SK-N-SH (cell line): ENCODE measurements around the gene DNM2. TPM values are rescaled to one million over a fixed set of nuclear protein-coding genes. Genes with fewer than 3 reads are reported as not detected.

Experiments
- CTCF ChIA-PET: fragments of 300-600, 350-600 bp; formaldehyde crosslinking; extraction: SDS; loops from one replicate; lab custom pipeline; 2021; lab: Yijun Ruan, JAX
- POLR2A ChIA-PET: fragments of 350-600 bp; sonication (Branson Sonifier 250); formaldehyde crosslinking; extraction: SDS; loops from one replicate; lab custom pipeline; 2020; ENCODE audit warnings: antibody characterized with exemption, inconsistent platforms; lab: Yijun Ruan, JAX
- DNase-seq: peaks from one replicate; pipeline ENCODE4 v3.0.0; 2012
- H2AFZ ChIP-seq: fragments of 200-600 bp; sonication (generic); 2 replicates; pipeline ENCODE4 v1.8.1; 2016; ENCODE audit warnings: antibody characterized with exemption, mild to moderate bottlenecking, low read depth
- H3F3A ChIP-seq: fragments of 200-600 bp; sonication (generic); replicated peaks from 2 replicates; pipeline ENCODE3; 2016; ENCODE audit warnings: antibody characterized with exemption, mild to moderate bottlenecking; ENCODE audit not compliant: insufficient read depth
- H3K27ac ChIP-seq, 2 experiments: fragments of 200-500 bp in 1 of 2; fragments of 200-600 bp in 1 of 2; sonication (Bioruptor generic) in 1 of 2; sonication (generic), shearing (Covaris generic) in 1 of 2; 2 replicates each; pipeline versions ENCODE4 v1.5.1 to v1.6.1; 2014 to 2016; ENCODE audit warnings: low read depth in 2 of 2, inconsistent platforms in 1 of 2, low read length in 1 of 2, mild to moderate bottlenecking in 1 of 2, mixed read lengths in 1 of 2
- H3K27me3 ChIP-seq: fragments of 200-600 bp; sonication (generic), shearing (Covaris generic); 2 replicates; pipeline ENCODE4 v1.6.1; 2016; ENCODE audit warnings: mixed run types; ENCODE audit not compliant: insufficient read depth
- H3K36me3 ChIP-seq, 2 experiments: fragments of 200-500 bp in 1 of 2; fragments of 200-600 bp in 1 of 2; sonication (Bioruptor generic) in 1 of 2; sonication (generic) in 1 of 2; replicated peaks in 1 of 2; 2 replicates each; pipeline versions ENCODE3 to v1.5.1; 2014 to 2016; ENCODE audit warnings: low read length in 1 of 2, mild to moderate bottlenecking in 1 of 2; ENCODE audit not compliant: insufficient read depth in 2 of 2, control insufficient read depth in 1 of 2
- H3K4me1 ChIP-seq, 2 experiments: fragments of 200-500 bp in 1 of 2; fragments of 200-600 bp in 1 of 2; sonication (Bioruptor generic) in 1 of 2; sonication (generic), shearing (Covaris generic) in 1 of 2; 2 replicates each; pipeline versions ENCODE4 v1.5.1 to v1.6.1; 2014 to 2016; ENCODE audit warnings: low read depth in 1 of 2, low read length in 1 of 2, mixed run types in 1 of 2; ENCODE audit not compliant: insufficient read depth in 2 of 2, control insufficient read depth in 1 of 2
- H3K4me2 ChIP-seq: fragments of 200-600 bp; sonication (generic), shearing (Covaris generic); 2 replicates; pipeline ENCODE4 v1.6.1; 2017; ENCODE audit warnings: mixed run types
- H3K4me3 ChIP-seq, 2 experiments: fragments of 200-500 bp in 1 of 2; fragments of 200-600 bp in 1 of 2; sonication (Bioruptor generic) in 1 of 2; sonication (generic), shearing (Covaris generic) in 1 of 2; 2 replicates each; pipeline versions ENCODE4 v1.5.1 to v1.8.1; 2014 to 2016; ENCODE audit warnings: low read depth in 2 of 2, inconsistent platforms in 1 of 2, low read length in 1 of 2, mild to moderate bottlenecking in 1 of 2, mixed read lengths in 1 of 2, moderate library complexity in 1 of 2
- H3K79me2 ChIP-seq: fragments of 200-600 bp; sonication (generic); 2 replicates; pipeline ENCODE4 v1.8.1; 2017; ENCODE audit warnings: mild to moderate bottlenecking; ENCODE audit not compliant: insufficient read depth
- H3K9ac ChIP-seq: fragments of 200-600 bp; sonication (generic); 2 replicates; pipeline ENCODE4 v1.6.1; 2017; ENCODE audit warnings: mixed run types
- H3K9me2 ChIP-seq: fragments of 200-600 bp; sonication (generic); 2 replicates; pipeline ENCODE4 v1.6.1; 2017; ENCODE audit warnings: mixed run types
- H3K9me3 ChIP-seq: fragments of 200-600 bp; sonication (generic); 2 replicates; pipeline ENCODE4 v1.6.1; 2017; ENCODE audit warnings: mixed run types, mild to moderate bottlenecking, moderate library complexity
- H4K20me1 ChIP-seq: fragments of 200-600 bp; sonication (generic); 2 replicates; pipeline ENCODE4 v1.6.1; 2017; ENCODE audit warnings: mild to moderate bottlenecking, mixed run types; ENCODE audit not compliant: insufficient read depth
- CHD2 ChIP-seq: fragments of 150-350 bp; IDR thresholded peaks from 2 replicates; pipeline ENCODE4 v1.6.1; 2018; ENCODE audit warnings: low read length; ENCODE audit not compliant: partially characterized antibody
- ELF1 ChIP-seq: IDR thresholded peaks from 2 replicates; pipeline ENCODE4 v1.4.0; 2012
- EP300 ChIP-seq, 2 experiments: IDR thresholded peaks; 2 replicates each; pipeline versions ENCODE4 v1.4.0 to v1.6.1; 2012; ENCODE audit warnings: borderline replicate concordance in 1 of 2, low read depth in 1 of 2, low read length in 1 of 2
- EZH2phosphoT487 ChIP-seq: fragments of 200-600 bp; sonication (generic); IDR thresholded peaks from 2 replicates; pipeline ENCODE4 v1.6.1; 2017; ENCODE audit warnings: low read depth, mixed run types, mild to moderate bottlenecking, antibody characterized with exemption, moderate library complexity, borderline replicate concordance
- FOSL2 ChIP-seq: IDR thresholded peaks from 2 replicates; pipeline ENCODE4 v1.4.0; 2012; ENCODE audit warnings: low read depth, mild to moderate bottlenecking, moderate library complexity, borderline replicate concordance
- FOXJ3 ChIP-seq: sonication (generic); formaldehyde crosslinking; IDR thresholded peaks from 2 replicates; pipeline ENCODE4 v1.5.1; 2020; ENCODE audit warnings: mild to moderate bottlenecking, missing genetic modification reagents
- FOXM1 ChIP-seq: IDR thresholded peaks from 2 replicates; pipeline ENCODE4 v1.4.0; 2012; ENCODE audit warnings: low read depth, mild to moderate bottlenecking
- GABPA ChIP-seq: IDR thresholded peaks from 2 replicates; pipeline ENCODE4 v1.4.0; 2012; ENCODE audit warnings: low read depth, mild to moderate bottlenecking
- GATA2 ChIP-seq: sonication (generic); formaldehyde crosslinking; IDR thresholded peaks from 2 replicates; pipeline ENCODE4 v1.5.0; 2020; ENCODE audit warnings: mild to moderate bottlenecking, missing genetic modification reagents
- MEF2A ChIP-seq: IDR thresholded peaks from 2 replicates; pipeline ENCODE4 v1.4.0; 2012; ENCODE audit warnings: low read depth, borderline replicate concordance
- NFIC ChIP-seq: IDR thresholded peaks from 2 replicates; pipeline ENCODE4 v1.4.0; 2012; ENCODE audit warnings: borderline replicate concordance
- NRF1 ChIP-seq: IDR thresholded peaks from 2 replicates; pipeline ENCODE4 v1.6.1; 2012; ENCODE audit warnings: low read depth, mild to moderate bottlenecking, low read length
- RAD21 ChIP-seq: IDR thresholded peaks from 2 replicates; pipeline ENCODE4 v1.6.1; 2012; ENCODE audit warnings: mild to moderate bottlenecking, low read length
- RCOR1 ChIP-seq: fragments of 150-350 bp; IDR thresholded peaks from 2 replicates; pipeline ENCODE4 v1.6.1; 2017; ENCODE audit warnings: antibody characterized with exemption, low read length
- RFX5 ChIP-seq: IDR thresholded peaks from 2 replicates; pipeline ENCODE4 v1.6.1; 2012; ENCODE audit warnings: mild to moderate bottlenecking, improper control_type of control experiment, low read length
- RXRA ChIP-seq: IDR thresholded peaks from 2 replicates; pipeline ENCODE4 v1.4.0; 2012; ENCODE audit warnings: low read depth, mild to moderate bottlenecking, borderline replicate concordance
- SMC3 ChIP-seq: IDR thresholded peaks from 2 replicates; pipeline ENCODE4 v1.6.1; 2012; ENCODE audit warnings: low read depth, low read length, improper control_type of control experiment
- TAF1 ChIP-seq: IDR thresholded peaks from 2 replicates; pipeline ENCODE4 v1.6.1; 2012; ENCODE audit warnings: low read depth, mild to moderate bottlenecking, low read length, moderate library complexity, borderline replicate concordance
- TEAD4 ChIP-seq: IDR thresholded peaks from 2 replicates; pipeline ENCODE4 v1.4.0; 2012; ENCODE audit warnings: mild to moderate bottlenecking, borderline replicate concordance; ENCODE audit not compliant: insufficient read depth
- YY1 ChIP-seq: IDR thresholded peaks from 2 replicates; pipeline ENCODE4 v1.4.0; 2012; ENCODE audit warnings: low read depth, mild to moderate bottlenecking
- WGBS: methylation state at CpG from one replicate; pipeline ENCODE4 v1.1.6; 2017; ENCODE audit warnings: low lambda C conversion rate; 5-methylcytosine and 5-hydroxymethylcytosine counted together
- polyA plus RNA-seq, 3 experiments: library from polyadenylated mRNA; depleted of rRNA; stranded (reverse); fragments of >200 nt; gene quantifications; 2 replicates each; pipeline ENCODE4 v1.2.3, GENCODE V29; 2012
- TF ChIP-seq, protein P1 (sequence below): IDR thresholded peaks from 2 replicates; pipeline ENCODE4 v1.4.0; 2012; ENCODE audit warnings: low read depth
- TF ChIP-seq, protein P2 (sequence below): IDR thresholded peaks from 2 replicates; pipeline ENCODE4 v1.4.0; 2012; ENCODE audit warnings: low read depth, borderline replicate concordance
- TF ChIP-seq, protein P3 (sequence below): fragments of 150-350 bp; IDR thresholded peaks from 2 replicates; pipeline ENCODE4 v1.6.1; 2017; ENCODE audit warnings: antibody characterized with exemption, low read length, low read depth, borderline replicate concordance
- TF ChIP-seq, protein P4 (sequence below): IDR thresholded peaks from 2 replicates; pipeline ENCODE4 v1.4.0; 2012; ENCODE audit warnings: low read depth, borderline replicate concordance
- TF ChIP-seq, protein P5 (sequence below): fragments of 150-350 bp; IDR thresholded peaks from 2 replicates; pipeline ENCODE4 v1.6.1; 2016; ENCODE audit warnings: mild to moderate bottlenecking, low read depth, low read length
- TF ChIP-seq, protein P6 (sequence below): IDR thresholded peaks from 2 replicates; pipeline ENCODE4; 2012

DNM2 gene
- polyA plus RNA-seq, 1 of the 3 experiments (the other 2 are of a cell fraction) = 52.5 TPM

DNA sequence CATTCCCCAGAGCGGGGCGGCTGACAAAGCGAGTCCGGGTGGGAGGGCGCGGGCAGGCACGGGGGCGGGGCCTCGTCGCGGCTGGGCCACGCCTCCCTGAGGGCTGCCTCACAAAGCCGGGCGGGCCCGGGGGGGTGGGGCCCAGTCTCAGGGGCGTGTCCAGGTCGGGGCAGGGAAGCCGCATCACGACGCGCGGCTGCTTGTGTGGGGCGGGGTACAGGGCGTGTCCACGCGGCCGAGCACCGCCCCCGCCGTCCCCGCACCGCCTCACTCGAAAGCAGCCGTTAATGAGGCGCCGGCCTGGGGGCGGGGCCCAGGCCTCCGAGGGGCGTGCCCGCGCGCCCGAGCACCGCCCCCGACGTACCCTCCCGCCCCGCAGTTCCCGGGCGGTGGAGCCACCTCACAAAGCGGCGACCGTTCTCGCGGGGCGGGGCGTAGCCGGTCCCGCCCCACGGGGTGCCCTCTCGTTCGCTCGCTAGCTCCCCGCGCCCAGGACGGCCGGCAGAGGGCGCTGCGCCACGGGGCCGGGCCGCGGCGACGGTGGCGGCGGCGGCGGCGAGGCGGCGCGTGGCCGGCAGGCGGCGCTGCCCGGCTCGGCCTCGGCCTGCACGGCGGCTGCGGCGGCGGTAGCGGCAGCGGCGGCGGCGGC, 153.2 kb downstream of the DNM2 start, which contains the start of gene CARM1:
Gene CARM1 (plus strand): TSS at position 599 of the 649 bp plus-strand sequence. CDS start 150 bp downstream, outside the sequence.
- POLR2A ChIA-PET = interaction anchor here (0.6 kb wide), 2 partner anchors 44 to 1286 kb away, joined by 3 to 5 read pairs; no protein-coding TSS in a partner anchor
- Histone ChIP-seq H3K27me3 (no peaks in the 10 kb centered on the region), H4K20me1 (peaks cover 6% of the 10 kb centered on the region; the same call in 1 of the 2 replicates), H3K9ac (peak within 1 kb of the TSS; percentile 88), H3K27ac (peak within 1 kb of the TSS; percentile 62 to 84), H2AFZ (peak within 1 kb of the TSS; percentile 93), H3K9me3 (no peaks in the 10 kb centered on the region), H3K4me1 (peaks cover 8 to 10% of the 10 kb centered on the region in 2 experiments; a peak in 1 of 4 replicates), H3K4me3 (peak within 1 kb of the TSS; percentile 67 to 93), H3K4me2 (peak within 1 kb of the TSS; percentile 96), H3K79me2 (peaks cover 44% of the 10 kb centered on the region), H3K9me2 (no peaks in the 10 kb centered on the region), H3F3A (peaks cover 9% of the 10 kb centered on the region), H3K36me3 (no peaks in the 10 kb centered on the region)
- CTCF ChIA-PET = interaction anchor here (0.5 to 3.0 kb wide), 33 partner anchors 11 to 172 kb away, joined by 3 to 49 read pairs (median 4); partner anchors contain the start of genes DNM2, QTRT1 and TMED1
- DNase-seq = peak; percentile 100
- 1% methylated on average over 15 of the region's 99 CpGs for WGBS
- TF ChIP-seq TAF1 = no peak
- TF ChIP-seq, protein P1, sequence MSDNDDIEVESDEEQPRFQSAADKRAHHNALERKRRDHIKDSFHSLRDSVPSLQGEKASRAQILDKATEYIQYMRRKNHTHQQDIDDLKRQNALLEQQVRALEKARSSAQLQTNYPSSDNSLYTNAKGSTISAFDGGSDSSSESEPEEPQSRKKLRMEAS = no peak
- peak; percentile 38; the same call in 1 of the 2 replicates for TF ChIP-seq RFX5
- no peak for TF ChIP-seq YY1
- TF ChIP-seq FOXM1 = no peak
- TF ChIP-seq MEF2A = no peak
- TF ChIP-seq EZH2phosphoT487 = no peak
- TF ChIP-seq TEAD4 = no peak
- TF ChIP-seq GATA2 (CRISPR knock-in tag) = no peak
- TF ChIP-seq, protein P2, sequence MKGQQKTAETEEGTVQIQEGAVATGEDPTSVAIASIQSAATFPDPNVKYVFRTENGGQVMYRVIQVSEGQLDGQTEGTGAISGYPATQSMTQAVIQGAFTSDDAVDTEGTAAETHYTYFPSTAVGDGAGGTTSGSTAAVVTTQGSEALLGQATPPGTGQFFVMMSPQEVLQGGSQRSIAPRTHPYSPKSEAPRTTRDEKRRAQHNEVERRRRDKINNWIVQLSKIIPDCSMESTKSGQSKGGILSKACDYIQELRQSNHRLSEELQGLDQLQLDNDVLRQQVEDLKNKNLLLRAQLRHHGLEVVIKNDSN = peak; percentile 10; the same call in 1 of the 2 replicates
- TF ChIP-seq RXRA = no peak
- no peak for TF ChIP-seq RCOR1
- no peak for TF ChIP-seq FOXJ3 (CRISPR knock-in tag)
- TF ChIP-seq CHD2 = no peak
- TF ChIP-seq, protein P3, sequence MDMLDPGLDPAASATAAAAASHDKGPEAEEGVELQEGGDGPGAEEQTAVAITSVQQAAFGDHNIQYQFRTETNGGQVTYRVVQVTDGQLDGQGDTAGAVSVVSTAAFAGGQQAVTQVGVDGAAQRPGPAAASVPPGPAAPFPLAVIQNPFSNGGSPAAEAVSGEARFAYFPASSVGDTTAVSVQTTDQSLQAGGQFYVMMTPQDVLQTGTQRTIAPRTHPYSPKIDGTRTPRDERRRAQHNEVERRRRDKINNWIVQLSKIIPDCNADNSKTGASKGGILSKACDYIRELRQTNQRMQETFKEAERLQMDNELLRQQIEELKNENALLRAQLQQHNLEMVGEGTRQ = no peak
- peak; percentile 34 for TF ChIP-seq NRF1
- peak; percentile 60 for TF ChIP-seq RAD21
- TF ChIP-seq ELF1 = no peak
- TF ChIP-seq GABPA = no peak
- TF ChIP-seq EP300 (IDR thresholded peaks at IDR 0.05; ENCODE audit: borderline replicate concordance in 1 of 2, low read depth in 1 of 2, low read length in 1 of 2) = no peak
- TF ChIP-seq NFIC = no peak
- no peak for TF ChIP-seq FOSL2
- TF ChIP-seq, protein P4, sequence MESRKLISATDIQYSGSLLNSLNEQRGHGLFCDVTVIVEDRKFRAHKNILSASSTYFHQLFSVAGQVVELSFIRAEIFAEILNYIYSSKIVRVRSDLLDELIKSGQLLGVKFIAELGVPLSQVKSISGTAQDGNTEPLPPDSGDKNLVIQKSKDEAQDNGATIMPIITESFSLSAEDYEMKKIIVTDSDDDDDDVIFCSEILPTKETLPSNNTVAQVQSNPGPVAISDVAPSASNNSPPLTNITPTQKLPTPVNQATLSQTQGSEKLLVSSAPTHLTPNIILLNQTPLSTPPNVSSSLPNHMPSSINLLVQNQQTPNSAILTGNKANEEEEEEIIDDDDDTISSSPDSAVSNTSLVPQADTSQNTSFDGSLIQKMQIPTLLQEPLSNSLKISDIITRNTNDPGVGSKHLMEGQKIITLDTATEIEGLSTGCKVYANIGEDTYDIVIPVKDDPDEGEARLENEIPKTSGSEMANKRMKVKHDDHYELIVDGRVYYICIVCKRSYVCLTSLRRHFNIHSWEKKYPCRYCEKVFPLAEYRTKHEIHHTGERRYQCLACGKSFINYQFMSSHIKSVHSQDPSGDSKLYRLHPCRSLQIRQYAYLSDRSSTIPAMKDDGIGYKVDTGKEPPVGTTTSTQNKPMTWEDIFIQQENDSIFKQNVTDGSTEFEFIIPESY = no peak
- peak; percentile 53; the same call in 1 of the 2 replicates for TF ChIP-seq SMC3
- TF ChIP-seq, protein P5, sequence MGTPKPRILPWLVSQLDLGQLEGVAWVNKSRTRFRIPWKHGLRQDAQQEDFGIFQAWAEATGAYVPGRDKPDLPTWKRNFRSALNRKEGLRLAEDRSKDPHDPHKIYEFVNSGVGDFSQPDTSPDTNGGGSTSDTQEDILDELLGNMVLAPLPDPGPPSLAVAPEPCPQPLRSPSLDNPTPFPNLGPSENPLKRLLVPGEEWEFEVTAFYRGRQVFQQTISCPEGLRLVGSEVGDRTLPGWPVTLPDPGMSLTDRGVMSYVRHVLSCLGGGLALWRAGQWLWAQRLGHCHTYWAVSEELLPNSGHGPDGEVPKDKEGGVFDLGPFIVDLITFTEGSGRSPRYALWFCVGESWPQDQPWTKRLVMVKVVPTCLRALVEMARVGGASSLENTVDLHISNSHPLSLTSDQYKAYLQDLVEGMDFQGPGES = no peak
- TF ChIP-seq, protein P6, sequence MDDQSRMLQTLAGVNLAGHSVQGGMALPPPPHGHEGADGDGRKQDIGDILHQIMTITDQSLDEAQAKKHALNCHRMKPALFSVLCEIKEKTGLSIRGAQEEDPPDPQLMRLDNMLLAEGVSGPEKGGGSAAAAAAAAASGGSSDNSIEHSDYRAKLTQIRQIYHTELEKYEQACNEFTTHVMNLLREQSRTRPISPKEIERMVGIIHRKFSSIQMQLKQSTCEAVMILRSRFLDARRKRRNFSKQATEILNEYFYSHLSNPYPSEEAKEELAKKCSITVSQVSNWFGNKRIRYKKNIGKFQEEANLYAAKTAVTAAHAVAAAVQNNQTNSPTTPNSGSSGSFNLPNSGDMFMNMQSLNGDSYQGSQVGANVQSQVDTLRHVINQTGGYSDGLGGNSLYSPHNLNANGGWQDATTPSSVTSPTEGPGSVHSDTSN = no peak; the same call in 1 of the 2 replicates
